ENCODE results near the gene ITGA6.

DNA sequence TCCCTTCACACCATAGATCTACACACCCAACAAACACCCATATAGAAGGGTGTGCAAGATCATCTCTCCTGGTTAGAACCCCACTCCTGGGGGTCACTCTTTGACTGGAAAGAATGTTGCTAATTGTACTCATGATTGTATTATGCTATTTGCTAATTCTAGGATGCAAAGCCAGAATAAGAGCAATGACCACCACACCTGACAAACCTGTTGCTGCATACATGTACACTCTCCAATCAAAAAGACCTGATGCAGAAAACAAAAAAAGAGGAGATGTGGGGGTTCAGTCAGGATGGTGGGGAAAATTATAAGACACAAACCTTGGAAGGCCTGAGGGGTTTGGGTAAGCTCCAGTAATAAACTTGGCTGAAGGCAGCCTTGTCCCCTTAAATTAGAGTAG lies 91.6 kb downstream of the ITGA6 start:
- TF ChIP-seq, protein P1, sequence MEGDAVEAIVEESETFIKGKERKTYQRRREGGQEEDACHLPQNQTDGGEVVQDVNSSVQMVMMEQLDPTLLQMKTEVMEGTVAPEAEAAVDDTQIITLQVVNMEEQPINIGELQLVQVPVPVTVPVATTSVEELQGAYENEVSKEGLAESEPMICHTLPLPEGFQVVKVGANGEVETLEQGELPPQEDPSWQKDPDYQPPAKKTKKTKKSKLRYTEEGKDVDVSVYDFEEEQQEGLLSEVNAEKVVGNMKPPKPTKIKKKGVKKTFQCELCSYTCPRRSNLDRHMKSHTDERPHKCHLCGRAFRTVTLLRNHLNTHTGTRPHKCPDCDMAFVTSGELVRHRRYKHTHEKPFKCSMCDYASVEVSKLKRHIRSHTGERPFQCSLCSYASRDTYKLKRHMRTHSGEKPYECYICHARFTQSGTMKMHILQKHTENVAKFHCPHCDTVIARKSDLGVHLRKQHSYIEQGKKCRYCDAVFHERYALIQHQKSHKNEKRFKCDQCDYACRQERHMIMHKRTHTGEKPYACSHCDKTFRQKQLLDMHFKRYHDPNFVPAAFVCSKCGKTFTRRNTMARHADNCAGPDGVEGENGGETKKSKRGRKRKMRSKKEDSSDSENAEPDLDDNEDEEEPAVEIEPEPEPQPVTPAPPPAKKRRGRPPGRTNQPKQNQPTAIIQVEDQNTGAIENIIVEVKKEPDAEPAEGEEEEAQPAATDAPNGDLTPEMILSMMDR (conservative IDR thresholded peaks at IDR 0.05 in 1 of 2, IDR thresholded peaks at IDR 0.05 in 1 of 2; ENCODE audit: low read depth in 1 of 2, low read length in 2 of 2), result no peak
- TF ChIP-seq EZH2 (IDR thresholded peaks at IDR 0.05; ENCODE audit: low read length, missing control alignments), result no peak

Measured in fibroblast of lung (primary cell).